Fibroblast of peridontal ligament (primary cell): Measurements from ENCODE around the gene ZMYND19.
"Not testable (repeated sequence)": the region's sequence is repeated elsewhere in the genome, so short reads cannot be mapped to it uniquely, and the experiment has no call there.

Experiments used
- DNase-seq: peaks from one replicate; pipeline ENCODE4 v3.0.0-alpha.2; 2010; ENCODE audit errors: extremely low read depth

ZMYND19 gene

DNA sequence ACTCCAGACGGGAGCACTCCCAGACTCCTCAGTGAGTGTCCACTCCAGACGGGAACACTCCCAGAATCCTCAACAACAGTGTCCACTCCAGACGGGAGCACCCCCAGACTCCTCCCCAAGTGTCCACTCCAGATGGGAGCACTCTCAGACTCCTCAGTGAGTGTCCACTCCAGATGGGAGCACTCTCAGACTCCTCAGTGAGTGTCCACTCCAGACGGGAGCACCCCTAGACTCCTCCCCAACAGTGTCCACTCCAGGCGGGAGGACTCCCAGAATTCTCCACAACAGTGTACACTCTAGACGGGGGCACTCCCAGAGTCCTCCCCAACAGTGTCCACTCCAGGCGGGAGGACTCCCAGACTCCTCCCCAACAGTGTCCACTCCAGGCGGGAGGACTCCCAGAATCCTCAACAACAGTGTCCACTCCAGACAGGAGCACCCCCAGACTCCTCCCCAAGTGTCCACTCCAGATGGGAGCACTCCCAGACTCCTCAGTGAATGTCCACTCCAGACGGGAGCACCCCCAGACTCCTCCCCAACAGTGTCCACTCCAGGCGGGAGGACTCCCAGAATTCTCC is 57.3 kb downstream of the ZMYND19 start:
- not testable (repeated sequence) for DNase-seq
